Caco-2 (cell line): ENCODE results near the gene DNAJC3. TPM values are rescaled to one million over a fixed set of nuclear protein-coding genes. Genes with fewer than 3 reads are reported as not detected.
"Not testable (repeated sequence)": the region's sequence is repeated elsewhere in the genome, so short reads cannot be mapped to it uniquely, and the experiment has no call there.

Source experiments
- BruUV-seq: library from RNA; stranded (reverse); fragments of 400-500 nt; replicated peaks from 2 replicates; lab custom pipeline; 2021; lab: Mats Ljungman, UMichigan
- CTCF ChIA-PET: fragments of 300-600 bp; sonication (Branson Sonifier 250); formaldehyde crosslinking; loops from one replicate; lab custom pipeline; 2022; ENCODE audit warnings: antibody characterized with exemption; lab: Charles Lee
- POLR2A ChIA-PET: fragments of 300-600 bp; sonication (Branson Sonifier 250); formaldehyde crosslinking; loops from one replicate; lab custom pipeline; 2022; ENCODE audit warnings: antibody characterized with exemption; lab: Charles Lee
- DNase-seq, 2 experiments: peaks; one replicate each; pipeline versions ENCODE4 v3.0.0 to v3.0.0-alpha.2; 2020 to 2022
- H3K27me3 ChIP-seq: replicated peaks from 2 replicates; pipeline ENCODE4 v1.6.0; 2011; ENCODE audit warnings: low read length; ENCODE audit not compliant: control insufficient read depth, insufficient read depth
- H3K36me3 ChIP-seq: 2 replicates; pipeline ENCODE4 v1.5.1; 2011; ENCODE audit warnings: low read length; ENCODE audit not compliant: control insufficient read depth, insufficient read depth
- H3K4me1 ChIP-seq: fragments of 250-450 bp; sonication (Bioruptor Pico); 2 replicates; pipeline ENCODE4 v1.5.1; 2020; ENCODE audit warnings: mild to moderate bottlenecking
- H3K4me3 ChIP-seq: 2 replicates; pipeline ENCODE4 v1.5.1; 2011; ENCODE audit warnings: low read depth, mild to moderate bottlenecking, control low read depth, low read length
- H3K9me3 ChIP-seq: fragments of 250-450 bp; sonication (Bioruptor Pico); 2 replicates; pipeline ENCODE4 v1.5.1; 2020; ENCODE audit warnings: mild to moderate bottlenecking, moderate library complexity
- H3K27ac Mint-ChIP-seq: one replicate; pipeline ENCODE4 v1.8.0; 2022; ENCODE audit warnings: mixed read lengths; ENCODE audit not compliant: unreplicated experiment
- H3K27me3 Mint-ChIP-seq: one replicate; pipeline ENCODE4 v1.8.0; 2022; ENCODE audit warnings: mixed read lengths; ENCODE audit not compliant: insufficient read depth, unreplicated experiment
- H3K36me3 Mint-ChIP-seq: one replicate; pipeline ENCODE4 v1.8.0; 2022; ENCODE audit warnings: mild to moderate bottlenecking, mixed read lengths; ENCODE audit not compliant: insufficient read depth, unreplicated experiment
- H3K4me1 Mint-ChIP-seq: one replicate; pipeline ENCODE4 v1.8.0; 2022; ENCODE audit warnings: low read depth, mixed read lengths; ENCODE audit not compliant: unreplicated experiment
- H3K4me3 Mint-ChIP-seq: one replicate; pipeline ENCODE4 v1.8.0; 2022; ENCODE audit warnings: mild to moderate bottlenecking, moderate library complexity, mixed read lengths; ENCODE audit not compliant: unreplicated experiment
- H3K9me3 Mint-ChIP-seq: one replicate; pipeline ENCODE4 v1.8.0; 2022; ENCODE audit warnings: mixed read lengths; ENCODE audit not compliant: unreplicated experiment
- CTCF ChIP-seq, 2 experiments: fragments of 200-600 bp in 1 of 2; IDR thresholded peaks; 1 replicate in 1 of 2; 2 replicates in 1 of 2; pipeline versions ENCODE4 v1.5.1 to v1.8.0; 2011 to 2022; ENCODE audit warnings: antibody characterized with exemption in 1 of 2, control low read depth in 1 of 2, inconsistent platforms in 1 of 2, low read depth in 1 of 2, low read length in 1 of 2, mild to moderate bottlenecking in 1 of 2, moderate library complexity in 1 of 2; ENCODE audit not compliant: insufficient read depth in 1 of 2, severe bottlenecking in 1 of 2, unreplicated experiment in 1 of 2
- intact Hi-C: fragments of 100-400 bp; cut with micrococcal nuclease; formaldehyde crosslinking; loops from one replicate; pipeline ENCODE4 v1.10.0; 2022; ENCODE audit not compliant: unreplicated experiment
- total RNA-seq: library from RNA; stranded (reverse); gene quantifications from 2 replicates; pipeline ENCODE4 v1.2.3, GENCODE V29; 2022

Gene DNAJC3
- total RNA-seq, 1 experiment from 2014 or later, result 36.8 TPM

DNA sequence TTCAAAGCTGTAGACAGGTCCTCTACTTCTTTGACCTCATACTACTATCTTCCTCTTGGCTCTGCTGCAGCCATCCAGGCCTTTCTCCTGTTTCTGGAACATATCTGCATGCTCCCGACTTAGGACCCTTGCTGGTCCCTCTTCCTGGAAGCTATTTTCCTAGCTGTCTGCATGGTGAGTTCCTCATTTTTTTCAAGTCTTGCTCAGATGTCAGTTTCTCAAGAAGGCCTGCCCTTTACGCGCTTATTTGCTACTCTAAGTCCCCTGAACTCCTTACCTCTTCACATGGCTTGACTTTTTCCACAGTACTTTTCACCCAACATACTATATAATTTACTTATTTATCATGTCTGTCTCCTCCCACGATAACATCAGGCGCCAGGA, 31.4 kb downstream of the DNAJC3 start:
- ChIA-PET POLR2A (no interaction called here), CTCF (no interaction called here)
- no peaks in the 10 kb centered on the region for H3K4me1 Mint-ChIP-seq
- no peak for DNase-seq
- H3K36me3 ChIP-seq, result peaks cover 3% of the 10 kb centered on the region
- H3K4me1 ChIP-seq, result no peaks in the 10 kb centered on the region
- peaks cover 4% of the 10 kb centered on the region; the same call in 1 of the 2 replicates for H3K9me3 ChIP-seq
- no peaks in the 10 kb centered on the region for H3K27me3 ChIP-seq
- no peak for TF ChIP-seq CTCF (IDR thresholded peaks at IDR 0.05; ENCODE audit: insufficient read depth in 1 of 2, low read depth in 1 of 2, low read length in 1 of 2, severe bottlenecking in 1 of 2, unreplicated experiment in 1 of 2)
- H3K36me3 Mint-ChIP-seq, result peaks cover 37% of the 10 kb centered on the region
- no peaks in the 10 kb centered on the region for H3K27me3 Mint-ChIP-seq
- no peak overlapping the region for H3K4me3 Mint-ChIP-seq
- BruUV-seq, result no TSS peak
- no peak overlapping the region for H3K27ac Mint-ChIP-seq
- intact Hi-C loops, result no loop called here
- H3K9me3 Mint-ChIP-seq, result peaks cover 9% of the 10 kb centered on the region
- no peak overlapping the region for H3K4me3 ChIP-seq

- Mint-ChIP-seq H3K36me3 (peaks cover 37% of the 10 kb centered on the region), H3K9me3 (peaks cover 12% of the 10 kb centered on the region), H3K4me1 (no peaks in the 10 kb centered on the region), H3K27me3 (no peaks in the 10 kb centered on the region), H3K4me3 (no peak overlapping the region), H3K27ac (no peak overlapping the region)
- intact Hi-C loops, result no loop called here
- Histone ChIP-seq H3K4me1 (no peaks in the 10 kb centered on the region), H3K36me3 (peaks cover 3% of the 10 kb centered on the region), H3K27me3 (no peaks in the 10 kb centered on the region), H3K4me3 (no peak overlapping the region), H3K9me3 (peaks cover 10% of the 10 kb centered on the region; the same call in 1 of the 2 replicates)
- no peak for DNase-seq
- ChIA-PET POLR2A (no interaction called here), CTCF (no interaction called here)
- no TSS peak for BruUV-seq
- TF ChIP-seq CTCF (IDR thresholded peaks at IDR 0.05; ENCODE audit: insufficient read depth in 1 of 2, low read depth in 1 of 2, low read length in 1 of 2, severe bottlenecking in 1 of 2, unreplicated experiment in 1 of 2), result no peak
Observed at GRCh38 chr13:95708811-95709500, 32.0 kb downstream of the DNAJC3 start.

DNA sequence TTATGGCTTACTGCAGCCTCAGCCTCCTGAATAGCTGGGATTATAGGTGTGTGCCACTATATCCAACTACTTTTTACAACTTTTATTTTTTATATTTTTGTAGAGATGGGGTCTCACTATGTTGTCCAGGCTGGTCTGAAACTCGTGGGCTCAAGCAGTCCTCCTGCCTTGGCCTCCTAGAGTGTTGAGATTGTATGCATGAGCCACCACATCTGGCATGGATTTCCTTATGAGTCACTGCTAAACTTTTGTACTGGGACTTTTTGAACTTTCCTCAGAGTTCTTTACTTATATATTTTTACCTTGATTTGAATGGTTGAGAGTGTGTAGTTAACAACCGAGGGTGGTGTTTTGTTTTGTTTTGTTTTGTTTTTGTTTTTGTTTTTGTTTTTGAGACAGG, 33.4 kb downstream of the DNAJC3 start:
- Mint-ChIP-seq H3K36me3 (peaks cover 44% of the 10 kb centered on the region), H3K4me1 (no peaks in the 10 kb centered on the region), H3K4me3 (no peak overlapping the region), H3K27me3 (no peaks in the 10 kb centered on the region), H3K27ac (no peak overlapping the region), H3K9me3 (peaks cover 12% of the 10 kb centered on the region)
- ChIA-PET CTCF (no interaction called here), POLR2A (interaction anchor here (0.7 kb wide), 1 partner anchor 14 kb away, joined by 3 read pairs; no protein-coding TSS in a partner anchor)
- BruUV-seq, result no TSS peak
- DNase-seq, result no peak
- TF ChIP-seq CTCF (IDR thresholded peaks at IDR 0.05; ENCODE audit: insufficient read depth in 1 of 2, low read depth in 1 of 2, low read length in 1 of 2, severe bottlenecking in 1 of 2, unreplicated experiment in 1 of 2), result no peak
- no peak overlapping the region for H3K4me3 ChIP-seq
- peaks cover 10% of the 10 kb centered on the region; the same call in 1 of the 2 replicates for H3K9me3 ChIP-seq
- intact Hi-C loops, result no loop called here
- H3K27me3 ChIP-seq, result no peaks in the 10 kb centered on the region
- H3K36me3 ChIP-seq, result peaks cover 3% of the 10 kb centered on the region
- H3K4me1 ChIP-seq, result no peaks in the 10 kb centered on the region

GRCh38 chr13:95712846-95713245, 35.9 kb downstream of the DNAJC3 start:
- H3K36me3 Mint-ChIP-seq, result peaks cover 50% of the 10 kb centered on the region
- POLR2A ChIA-PET, H3K36me3 ChIP-seq, H3K4me3 Mint-ChIP-seq, BruUV-seq, CTCF ChIA-PET, H3K27me3 ChIP-seq, H3K4me1 Mint-ChIP-seq, DNase-seq, H3K4me1 ChIP-seq, intact Hi-C loops, H3K27me3 Mint-ChIP-seq, H3K27ac Mint-ChIP-seq, H3K4me3 ChIP-seq: not testable (repeated sequence)
- peaks cover 10% of the 10 kb centered on the region; the same call in 1 of the 2 replicates for H3K9me3 ChIP-seq
- H3K9me3 Mint-ChIP-seq, result peaks cover 12% of the 10 kb centered on the region
